HepG2 (cell line): Measurements from ENCODE around the gene SNRPD2. TPM values are rescaled to one million over a fixed set of nuclear protein-coding genes. Genes with fewer than 3 reads are reported as not detected.

Source experiments
- ATAC-seq: fragments of 200-7000 bp; cut with Tn5 transposase; 3 replicates; pipeline ENCODE4 v1.9.1; 2020; ENCODE audit warnings: mild to moderate bottlenecking, moderate library complexity
- BruUV-seq: library from RNA; stranded (reverse); fragments of 400-500 nt; replicated peaks from 2 replicates; lab custom pipeline; 2021; lab: Mats Ljungman, UMichigan
- CTCF ChIA-PET: fragments of 300-600 bp; formaldehyde crosslinking; extraction: SDS; loops from one replicate; lab custom pipeline; 2021; ENCODE audit warnings: low total read pairs, inconsistent platforms, low intra/inter-chr PET ratio; lab: Yijun Ruan, JAX
- POLR2A ChIA-PET: fragments of 350-600 bp; sonication (Branson Sonifier 250); formaldehyde crosslinking; loops from one replicate; lab custom pipeline; 2020; ENCODE audit warnings: antibody characterized with exemption, inconsistent platforms; lab: Yijun Ruan, JAX
- DNase-seq: peaks from one replicate; pipeline ENCODE4 v3.0.0-alpha.2; 2015; ENCODE audit warnings: low spot score
- FAIRE-seq: peaks from 3 replicates; lab custom pipeline; 2011; peaks lifted over from hg19 to GRCh38; lab: Jason Lieb, UNC
- H2AFZ ChIP-seq: one replicate; pipeline ENCODE4 v1.6.1; 2011; ENCODE audit warnings: low read length, inconsistent platforms
- H3K27ac ChIP-seq: fragments of 300-600 bp; 3 replicates; pipeline ENCODE4 v1.8.0; 2011; ENCODE audit warnings: mixed run types, mild to moderate bottlenecking, mixed read lengths, low read length, inconsistent platforms; ENCODE audit not compliant: insufficient read depth; ENCODE audit errors: extremely low read length
- H3K27me3 ChIP-seq, 2 experiments: fragments of 200-600 bp in 1 of 2; 2 replicates in 1 of 2; 3 replicates in 1 of 2; pipeline versions ENCODE4 v1.6.0 to v1.8.0; 2011; ENCODE audit warnings: low read length in 2 of 2, mild to moderate bottlenecking in 2 of 2, moderate library complexity in 2 of 2, inconsistent platforms in 1 of 2; ENCODE audit not compliant: insufficient read depth in 2 of 2, control insufficient read depth in 1 of 2
- H3K36me3 ChIP-seq, 2 experiments: fragments of 200-600 bp in 1 of 2; replicated peaks in 1 of 2; 2 replicates in 1 of 2; 3 replicates in 1 of 2; pipeline versions ENCODE4 v1.5.1 to v1.8.0; 2011; ENCODE audit warnings: low read length in 2 of 2, inconsistent platforms in 1 of 2; ENCODE audit not compliant: insufficient read depth in 2 of 2, control insufficient read depth in 1 of 2
- H3K4me1 ChIP-seq: 2 replicates; pipeline ENCODE4 v1.5.1; 2012; ENCODE audit warnings: low read length, inconsistent platforms; ENCODE audit not compliant: insufficient read depth
- H3K4me2 ChIP-seq: 2 replicates; pipeline ENCODE4 v1.6.0; 2011; ENCODE audit warnings: low read depth, low read length, inconsistent platforms
- H3K4me3 ChIP-seq, 3 experiments: fragments of 200-600 bp in 1 of 3; sonication (generic), shearing (Covaris generic) in 1 of 3; replicated peaks in 1 of 3; 2 replicates each; pipeline ENCODE4 v1.5.1; 2011 to 2016; ENCODE audit warnings: low read length in 3 of 3, inconsistent platforms in 2 of 3, low read depth in 2 of 3, mild to moderate bottlenecking in 2 of 3, control low read depth in 1 of 3, mixed read lengths in 1 of 3; ENCODE audit not compliant: insufficient read depth in 1 of 3
- H3K79me2 ChIP-seq: one replicate; pipeline ENCODE4 v1.6.1; 2011; ENCODE audit warnings: low read length, inconsistent platforms; ENCODE audit not compliant: insufficient read depth
- H3K9ac ChIP-seq: 2 replicates; pipeline ENCODE4 v1.6.0; 2011; ENCODE audit warnings: mild to moderate bottlenecking, low read depth, low read length, inconsistent platforms; ENCODE audit not compliant: insufficient read depth
- H3K9me3 ChIP-seq: 2 replicates; pipeline ENCODE4 v1.5.1; 2012; ENCODE audit warnings: mild to moderate bottlenecking, low read length
- H4K20me1 ChIP-seq: 2 replicates; pipeline ENCODE4 v1.6.0; 2011; ENCODE audit warnings: inconsistent platforms, mild to moderate bottlenecking, low read length, moderate library complexity; ENCODE audit not compliant: insufficient read depth
- ARID4A ChIP-seq: sonication (generic); formaldehyde crosslinking; IDR thresholded peaks from 2 replicates; pipeline ENCODE4 v1.5.0; 2020; ENCODE audit warnings: mild to moderate bottlenecking, missing genetic modification reagents, borderline replicate concordance
- ATF7 ChIP-seq, 2 experiments: fragments of 450-650 bp in 1 of 2; sonication (generic) in 1 of 2; formaldehyde crosslinking in 1 of 2; IDR thresholded peaks; 2 replicates each; pipeline versions ENCODE4 v1.4.0 to v1.6.1; 2016 to 2020; ENCODE audit warnings: antibody characterized with exemption in 1 of 2, mild to moderate bottlenecking in 1 of 2, missing genetic modification reagents in 1 of 2
- BORCS8-MEF2B ChIP-seq: sonication (generic); formaldehyde crosslinking; IDR thresholded peaks from 2 replicates; pipeline ENCODE4 v1.8.0; 2022; ENCODE audit warnings: mild to moderate bottlenecking, missing genetic modification reagents
- BRCA1 ChIP-seq: sonication (generic); formaldehyde crosslinking; IDR thresholded peaks from 2 replicates; pipeline ENCODE4 v1.4.0; 2020; ENCODE audit warnings: missing genetic modification reagents
- EZH2 ChIP-seq: conservative IDR thresholded peaks from 2 replicates; pipeline ENCODE4 v1.6.1; 2012; ENCODE audit warnings: mild to moderate bottlenecking, low read depth, low read length, moderate library complexity
- GPN1 ChIP-seq: sonication (generic); formaldehyde crosslinking; IDR thresholded peaks from 2 replicates; pipeline ENCODE4 v1.5.1; 2020; ENCODE audit warnings: missing genetic modification reagents, borderline replicate concordance
- MYPOP ChIP-seq: sonication (generic); formaldehyde crosslinking; IDR thresholded peaks from 2 replicates; pipeline ENCODE4 v1.8.1; 2023; ENCODE audit warnings: mild to moderate bottlenecking, moderate library complexity, missing genetic modification reagents
- REXO4 ChIP-seq: sonication (generic); formaldehyde crosslinking; IDR thresholded peaks from 2 replicates; pipeline ENCODE4 v1.8.0; 2022; ENCODE audit warnings: missing genetic modification reagents, mild to moderate bottlenecking, borderline replicate concordance
- SAP130 ChIP-seq: IDR thresholded peaks from 2 replicates; pipeline ENCODE4 v1.6.1; 2016; ENCODE audit warnings: low read depth
- ZNF138 ChIP-seq: sonication (generic); formaldehyde crosslinking; IDR thresholded peaks from 2 replicates; pipeline ENCODE4 v1.5.0; 2020; ENCODE audit warnings: mild to moderate bottlenecking, low read depth, missing genetic modification reagents
- ZNF580 ChIP-seq: IDR thresholded peaks from 2 replicates; pipeline ENCODE4 v1.6.1; 2016; ENCODE audit warnings: low read depth, borderline replicate concordance
- ZNF616 ChIP-seq: sonication (generic); formaldehyde crosslinking; IDR thresholded peaks from 2 replicates; pipeline ENCODE4 v1.5.0; 2020; ENCODE audit warnings: low read depth, mild to moderate bottlenecking, missing genetic modification reagents
- ZNF710 ChIP-seq: sonication (generic); formaldehyde crosslinking; IDR thresholded peaks from 2 replicates; pipeline ENCODE4 v1.5.0; 2020; ENCODE audit warnings: mild to moderate bottlenecking, missing genetic modification reagents, borderline replicate concordance
- WGBS: methylation state at CpG from one replicate; pipeline ENCODE4 v1.1.6; 2017; ENCODE audit warnings: low lambda C conversion rate; 5-methylcytosine and 5-hydroxymethylcytosine counted together
- in situ Hi-C: cut with HindIII; loops from 2 replicates; pipeline ENCODE4 v1.10.0; 2017; ENCODE audit warnings: low pct_unique_long_range_greater_than_20kb; ENCODE audit not compliant: extremely low pct_ligation_motif_present
- intact Hi-C: fragments of 100-400 bp; cut with micrococcal nuclease; formaldehyde crosslinking; loops from one replicate; pipeline ENCODE4 v1.10.0; 2022; ENCODE audit not compliant: unreplicated experiment
- polyA plus RNA-seq, 8 experiments: library from polyadenylated mRNA; depleted of rRNA in 3 of 8; stranded (reverse) in 7 of 8; unstranded in 1 of 8; fragments of >200 nt; fragmentation: Illumina TruSeq in 4 of 8; extraction: Trizol in 4 of 8; gene quantifications; 2 replicates each; pipeline versions ENCODE4 v1.2.1 to v1.2.3, GENCODE V29; 2011 to 2016; ENCODE audit warnings: low read depth in 4 of 8, missing spikeins in 1 of 8, mixed read lengths in 1 of 8; ENCODE audit not compliant: insufficient read depth in 1 of 8
- total RNA-seq, 5 experiments: library from RNA; depleted of rRNA; stranded (reverse); fragments of >200 nt; fragmentation: Illumina TruSeq; extraction: Trizol; gene quantifications; 2 replicates each; pipeline ENCODE4 v1.2.3, GENCODE V29; 2016; ENCODE audit warnings: low read depth in 1 of 5

Gene SNRPD2
- total and polyA plus RNA-seq, 2 of the 13 experiments (the other 11 are each of a cell fraction or from before 2014, with no cell fraction given): 299 to 485 TPM

GRCh38 chr19:45640849-45641273 lies 50.9 kb downstream of the SNRPD2 start (continued):
- TF ChIP-seq ARID4A (CRISPR knock-in tag): peak; percentile 2; the same call in 1 of the 2 replicates

- Histone ChIP-seq H3K9me3 (no peaks in the 10 kb centered on the region), H3K79me2 (no peaks in the 10 kb centered on the region), H3K27ac (peak within 1 kb of the TSS; percentile 59), H3K4me1 (peaks cover 60% of the 10 kb centered on the region), H4K20me1 (no peaks in the 10 kb centered on the region), H3K4me2 (peak within 1 kb of the TSS; percentile 85), H3K4me3 (peak within 1 kb of the TSS; percentile 82 to 85 (median 82)), H3K36me3 (no peaks in the 10 kb centered on the region), H3K9ac (peak within 1 kb of the TSS; percentile 71), H2AFZ (no peak within 1 kb of the TSS), H3K27me3 (peaks cover 0 to 2% of the 10 kb centered on the region in 2 experiments; a peak in 1 of 5 replicates)
- BruUV-seq: no TSS peak
- CTCF ChIA-PET: no interaction called here
- WGBS: 6% methylated on average over 29 of the region's 52 CpGs
- ATAC-seq (peak; percentile 18), FAIRE-seq (no peak), DNase-seq (peak; percentile 24)
- intact Hi-C loops: no loop called here
- POLR2A ChIA-PET: interaction anchor here (0.6 to 5.9 kb wide), 12 partner anchors 8 to 131 kb away, joined by 3 to 56 read pairs (median 4); partner anchors contain the start of genes OPA3 and VASP
- in situ Hi-C loops: no loop called here
- peak; percentile 55 for TF ChIP-seq SAP130 (CRISPR knock-in tag)
- TF ChIP-seq ZNF138 (CRISPR knock-in tag): no peak
- no peak for TF ChIP-seq ATF7 (IDR thresholded peaks at IDR 0.05)
- no peak for TF ChIP-seq ATF7 (CRISPR knock-in tag; IDR thresholded peaks at IDR 0.05)
- 0 out of 2 replicates have a peak, but pooled peaks have one; percentile 40 for TF ChIP-seq ZNF580 (CRISPR knock-in tag)
- TF ChIP-seq REXO4: no peak
- TF ChIP-seq GPN1: no peak
- no peak for TF ChIP-seq BRCA1 (CRISPR knock-in tag)
- TF ChIP-seq ZNF710 (CRISPR knock-in tag): no peak
- no peak for TF ChIP-seq ZNF616 (CRISPR knock-in tag)
- no peak for TF ChIP-seq EZH2
- TF ChIP-seq MYPOP: no peak
- no peak for TF ChIP-seq BORCS8-MEF2B (CRISPR knock-in tag)
Observed at GRCh38 chr19:45638930-45639729, 52.6 kb downstream of the SNRPD2 start, which contains the start of gene EML2. Gene EML2, minus strand, starts transcription at chr19:45639397. Its CDS starts 21 bp downstream, at chr19:45639376.
